Fibroblast of skin of left biceps (primary cell): ENCODE measurements around the gene KCNC4.
A peak's percentile ranks its signal among the peaks of the same experiment; 100 is the strongest.

ENCODE experiments used
- DNase-seq, 2 experiments: peaks; one replicate each; pipeline ENCODE4 v3.0.0-alpha.2; 2013; ENCODE audit warnings: low read depth in 2 of 2

Gene KCNC4

DNA sequence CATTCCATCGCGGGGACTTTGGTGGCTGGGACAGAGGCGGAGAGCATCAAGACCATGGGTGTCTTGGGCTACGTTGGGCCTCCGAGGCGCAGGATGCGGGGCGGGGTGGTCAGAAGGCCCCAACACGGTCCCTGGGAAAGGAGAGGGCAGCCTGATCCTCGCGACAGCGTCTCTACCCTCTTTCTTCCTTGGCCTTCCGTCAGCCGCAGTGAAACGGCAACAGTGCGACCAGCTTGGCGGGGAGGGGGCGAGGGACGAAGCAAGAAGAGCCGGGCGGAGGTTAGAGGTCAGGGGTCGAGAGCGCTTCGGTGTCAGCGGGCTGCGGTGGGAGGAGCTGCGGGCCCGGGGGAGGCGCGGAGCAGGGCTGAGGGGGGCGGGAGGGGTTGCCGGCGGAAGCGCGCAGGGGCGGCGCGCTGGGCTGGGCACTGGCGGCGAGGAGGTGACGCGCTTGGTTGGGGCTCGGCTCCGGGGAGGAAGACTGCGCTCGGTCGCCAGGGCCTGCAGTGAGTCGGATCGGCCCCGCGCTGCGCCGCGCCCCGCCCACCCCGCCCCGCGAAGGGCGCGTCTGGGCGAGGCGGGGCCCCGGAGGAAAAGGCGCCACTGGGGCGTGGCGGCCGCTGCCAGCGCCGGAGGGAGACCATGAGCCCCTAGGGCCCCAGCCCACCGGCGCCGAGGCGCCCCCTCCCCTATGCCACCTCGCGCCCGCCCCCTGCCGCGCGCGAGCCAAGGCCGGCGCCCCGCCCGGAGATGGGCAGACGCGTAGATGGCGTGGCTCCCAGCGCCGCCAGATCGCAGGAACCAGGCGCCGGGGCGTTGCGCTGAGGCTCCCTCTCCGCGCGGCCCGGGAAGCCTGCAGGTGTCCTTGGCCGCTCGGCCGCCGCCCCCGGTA is at the start of gene KCNC4:
Gene KCNC4 (plus strand): TSS at position 600 of the 889 bp plus-strand sequence. CDS start 1,186 bp downstream, outside the sequence.
- DNase-seq: peak; percentile 18 to 32

- DNase-seq: no peak
Observed at GRCh38 chr1:110160538-110161100, 49.5 kb upstream of the KCNC4 start.

DNA sequence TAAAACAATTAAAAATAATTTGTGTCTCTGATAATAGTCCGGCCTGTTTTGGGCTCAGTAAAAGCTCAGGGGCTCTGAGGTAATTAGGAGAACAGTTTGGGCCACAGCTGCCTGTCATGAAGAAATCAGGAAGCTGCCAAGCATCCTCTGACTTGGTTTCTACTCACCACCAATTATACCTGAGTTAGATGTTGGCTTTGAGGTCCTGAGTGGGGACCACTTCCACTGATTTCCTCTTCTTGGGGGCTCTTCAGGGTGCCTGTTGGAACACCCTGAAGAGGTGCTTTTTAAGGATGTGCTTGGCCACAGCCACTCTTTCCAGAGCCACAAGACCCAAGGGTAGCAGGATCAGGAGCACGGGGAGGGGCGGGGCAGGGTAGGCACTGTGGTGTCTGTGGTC is 48.9 kb upstream of the KCNC4 start:
- DNase-seq: no peak

- no peak for DNase-seq
Observed at GRCh38 chr1:110161849-110162248, 48.3 kb upstream of the KCNC4 start.

DNA sequence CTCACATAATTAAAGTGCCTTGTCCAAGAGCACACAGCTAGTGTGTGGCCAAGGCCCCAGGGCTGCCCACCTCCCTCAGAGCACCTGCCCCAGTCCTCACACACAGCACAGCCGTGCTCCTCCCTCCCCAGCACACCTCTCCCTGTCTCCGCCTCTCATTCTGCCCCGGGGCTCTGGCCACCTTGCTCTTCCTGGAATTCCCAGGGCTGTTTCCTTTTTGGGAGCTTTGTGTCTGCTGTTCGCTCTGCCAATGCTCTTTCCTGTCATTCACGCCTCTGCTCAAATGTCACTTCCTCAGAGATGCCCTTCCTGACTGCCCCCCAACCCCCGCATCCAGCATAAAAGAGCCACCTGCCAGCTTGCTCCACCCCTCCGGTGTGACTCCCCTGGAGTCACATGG is 46.5 kb upstream of the KCNC4 start:
- DNase-seq: no peak

DNA sequence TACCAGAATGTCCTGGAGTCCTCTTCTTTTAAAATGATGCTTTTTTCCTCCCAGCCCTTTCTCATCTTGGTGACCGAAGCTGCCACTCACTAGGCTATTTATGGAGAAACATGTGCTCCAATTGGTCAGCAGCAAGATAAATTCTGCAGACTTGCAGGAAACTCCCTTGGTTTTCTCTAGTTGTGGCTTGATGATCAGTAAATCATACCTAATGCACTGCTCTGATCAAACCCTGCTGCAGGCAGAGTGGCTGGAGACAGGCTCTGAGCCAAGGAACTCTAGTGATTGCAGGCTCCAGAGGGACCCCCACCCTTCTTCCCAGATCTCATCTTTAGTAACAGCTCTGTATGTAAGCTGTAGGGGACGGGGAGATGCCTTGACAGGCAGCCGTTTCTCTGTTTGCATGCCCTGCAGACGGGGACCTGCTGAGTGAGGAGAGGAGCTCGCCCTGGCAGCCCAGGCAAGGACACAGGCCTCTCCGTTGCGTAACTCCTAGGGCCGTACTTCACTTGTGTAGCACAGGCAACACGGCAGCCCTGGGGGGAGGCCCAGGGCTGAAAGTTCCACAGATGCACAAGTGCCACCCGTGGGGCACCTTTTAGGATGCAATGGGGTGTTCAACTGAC is 45.3 kb upstream of the KCNC4 start:
- no peak for DNase-seq

GRCh38 chr1:110165761-110166231 is 44.3 kb upstream of the KCNC4 start:
- DNase-seq: no peak

- DNase-seq: no peak
Observed at GRCh38 chr1:110166861-110167260, 43.3 kb upstream of the KCNC4 start.

DNA sequence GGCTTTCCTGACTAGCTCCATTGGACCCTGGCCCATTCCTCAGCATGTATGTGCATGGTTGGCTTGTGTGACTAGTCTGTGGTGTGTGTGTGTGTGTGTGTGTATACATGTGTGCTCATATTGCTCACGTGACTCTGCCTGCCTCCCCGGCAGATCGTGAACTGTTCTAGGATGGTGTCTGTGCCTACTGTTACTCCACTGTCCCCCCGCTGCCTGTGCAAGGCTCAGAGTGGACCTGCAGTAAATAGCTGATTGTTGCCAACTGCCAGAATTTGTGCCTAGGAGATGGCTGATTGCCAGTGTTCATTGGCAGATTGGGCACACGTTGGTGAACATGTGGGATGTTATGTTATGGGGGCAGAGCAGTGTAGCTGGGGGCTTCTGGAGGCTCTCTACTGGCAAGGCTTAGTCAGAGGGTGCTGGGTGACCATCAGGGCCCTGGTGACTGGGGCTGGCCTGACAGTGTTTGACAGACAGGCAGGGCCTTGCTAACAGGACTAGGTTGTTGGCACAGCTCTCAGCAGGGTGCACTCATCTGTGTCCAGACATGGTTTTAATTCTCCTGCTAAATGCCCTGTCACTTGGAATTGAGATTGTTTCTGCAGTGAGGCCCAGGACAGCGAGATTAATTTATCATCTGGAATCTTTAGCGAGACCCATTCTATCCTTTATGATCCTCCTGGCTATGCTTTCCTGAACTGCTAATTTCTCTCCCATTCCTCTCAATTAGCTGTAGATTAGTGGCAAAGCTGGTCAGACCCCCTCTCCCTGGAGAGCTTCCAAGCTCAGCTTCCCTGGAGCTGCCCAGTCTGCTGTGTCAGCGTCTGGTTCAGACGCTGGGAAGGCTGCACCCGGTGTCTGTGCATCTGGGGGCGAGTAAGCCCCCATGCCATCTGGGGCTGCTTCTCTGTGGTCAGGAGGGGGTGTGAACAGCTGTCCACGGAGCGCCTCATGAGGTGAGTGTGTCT is 39.1 kb upstream of the KCNC4 start:
- no peak for DNase-seq

DNA sequence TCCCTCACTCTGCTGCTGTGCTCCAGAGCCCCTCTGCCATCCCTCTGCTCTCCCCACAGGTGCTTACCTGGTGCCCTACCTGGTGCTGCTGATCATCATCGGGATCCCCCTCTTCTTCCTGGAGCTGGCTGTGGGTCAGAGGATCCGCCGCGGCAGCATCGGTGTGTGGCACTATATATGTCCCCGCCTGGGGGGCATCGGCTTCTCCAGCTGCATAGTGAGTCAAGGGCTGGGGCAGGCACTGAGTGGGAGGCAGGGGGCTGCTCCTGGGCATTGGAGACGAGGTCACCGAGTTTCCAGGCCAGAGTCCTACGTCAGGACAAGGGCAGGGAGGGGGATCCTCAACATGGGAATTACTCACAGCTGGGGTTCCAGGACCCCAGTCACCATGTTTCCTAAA is 38.1 kb upstream of the KCNC4 start:
- no peak for DNase-seq

- no peak for DNase-seq
Observed at GRCh38 chr1:110173466-110174105, 36.5 kb upstream of the KCNC4 start.

GRCh38 chr1:110174961-110175360 is 35.2 kb upstream of the KCNC4 start:
- DNase-seq: no peak

- no peak for DNase-seq
Observed at GRCh38 chr1:110176299-110176956, 33.7 kb upstream of the KCNC4 start.

DNA sequence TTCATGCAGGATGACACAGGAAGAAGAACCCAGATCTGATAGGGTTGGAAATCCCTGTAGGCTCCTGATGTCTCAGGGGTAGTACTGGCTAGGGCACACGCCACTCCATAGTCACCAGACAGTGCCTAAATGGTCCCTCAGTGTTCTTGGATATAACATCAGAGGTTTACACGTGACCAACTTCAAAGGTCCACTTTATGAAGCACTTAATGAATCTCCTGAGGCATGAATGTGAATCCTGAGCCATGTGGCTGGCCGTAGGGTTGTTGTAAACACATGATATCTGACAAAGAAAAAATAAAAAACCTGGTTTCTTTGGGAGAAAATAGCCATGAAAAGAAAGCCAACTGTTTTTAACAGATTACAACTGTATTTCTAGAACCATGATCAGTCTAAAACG is 32.3 kb upstream of the KCNC4 start:
- DNase-seq: no peak

DNA sequence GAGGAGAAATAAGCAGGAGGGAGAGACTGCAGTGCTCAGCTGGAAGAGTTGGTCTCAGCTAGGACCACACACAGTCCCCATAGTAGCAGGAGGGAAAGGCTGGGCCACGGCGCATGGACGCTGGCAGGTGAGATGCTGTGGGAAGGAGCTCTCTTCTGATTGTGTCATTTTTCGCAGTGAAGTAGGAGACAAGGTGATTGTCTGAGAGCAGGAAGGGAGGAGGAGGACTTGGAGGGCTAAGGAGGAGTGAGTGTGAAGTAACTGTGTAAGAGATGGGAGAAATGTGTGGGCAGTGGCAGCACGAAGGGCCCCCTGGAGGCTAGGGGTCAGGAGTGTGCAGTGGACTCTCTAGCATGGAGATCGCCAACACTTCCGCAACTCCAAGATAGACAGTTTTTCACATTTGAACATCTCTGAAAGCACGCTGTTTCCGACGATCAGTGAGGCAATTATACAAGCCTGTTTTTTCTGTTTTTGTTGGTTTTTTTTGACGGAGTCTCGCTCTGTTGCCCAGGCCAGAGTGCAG is 26.4 kb upstream of the KCNC4 start:
- no peak for DNase-seq

DNA sequence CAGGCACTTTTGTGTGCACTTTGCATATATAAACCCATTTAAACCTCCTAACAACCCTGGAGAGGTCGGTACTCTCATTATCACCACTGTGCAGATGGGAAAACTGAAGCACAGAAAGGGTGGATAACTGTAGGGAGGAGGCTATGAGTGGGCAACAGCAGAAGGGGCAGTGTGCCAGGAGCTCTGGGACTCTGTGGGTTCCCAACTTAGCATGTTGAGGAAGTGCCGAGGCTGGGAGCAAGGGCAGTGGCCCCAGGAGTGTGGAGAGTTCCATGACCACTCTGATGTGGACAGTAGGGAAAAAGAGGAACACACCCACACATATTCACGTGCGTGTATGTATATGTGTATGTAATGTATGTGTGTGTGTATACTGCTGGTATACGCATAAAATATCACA is 25.7 kb upstream of the KCNC4 start:
- DNase-seq: no peak

GRCh38 chr1:110185181-110185580 is 24.9 kb upstream of the KCNC4 start:
- DNase-seq: no peak

- DNase-seq: no peak
Observed at GRCh38 chr1:110186558-110186957, 23.6 kb upstream of the KCNC4 start.

DNA sequence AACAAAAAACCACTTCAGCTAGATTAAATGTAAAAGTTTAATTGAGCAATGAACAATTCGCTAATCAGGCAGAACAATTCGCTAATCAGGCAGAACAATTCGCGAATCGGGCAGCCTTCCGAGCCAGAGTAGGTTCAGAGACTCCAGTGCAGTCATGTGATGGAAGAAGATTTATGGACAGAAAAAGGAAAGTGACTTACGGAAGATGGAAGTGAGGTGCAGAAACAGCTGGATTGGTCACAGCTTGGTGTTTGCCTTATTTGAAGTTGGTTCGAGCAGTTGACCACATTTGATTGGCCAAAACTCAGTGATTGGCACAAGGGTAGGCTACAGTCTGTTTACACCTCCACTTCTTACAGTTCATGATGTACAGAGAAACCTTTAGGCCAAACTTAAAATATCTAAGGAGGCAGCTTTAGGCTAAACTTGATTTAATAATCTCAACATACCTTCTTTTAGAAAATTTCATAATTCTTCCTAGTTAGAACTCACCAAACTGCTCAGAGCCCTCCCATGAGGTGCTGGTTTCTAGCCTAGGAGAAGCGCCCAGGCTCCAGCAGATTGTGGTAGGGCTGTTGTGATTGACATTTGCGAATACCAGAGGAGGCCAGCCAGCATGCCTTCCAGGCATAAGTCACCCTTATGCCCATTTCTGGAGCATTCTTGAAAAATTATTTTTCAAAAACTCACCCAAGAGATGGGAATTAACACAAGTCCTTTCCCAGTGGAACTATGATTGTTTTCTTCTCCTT is 22.8 kb upstream of the KCNC4 start:
- no peak for DNase-seq
